HG03175 (cell line): ENCODE measurements around the gene CDK1.
"Not testable (repeated sequence)": the region's sequence is repeated elsewhere in the genome, so short reads cannot be mapped to it uniquely, and the experiment has no call there.

Source experiments
- ATAC-seq: cut with Tn5 transposase; IDR thresholded peaks from one replicate; pipeline ENCODE4 v1.9.1; 2021; ENCODE audit warnings: mild to moderate bottlenecking, moderate library complexity; ENCODE audit not compliant: unreplicated experiment

The CDK1 gene

DNA sequence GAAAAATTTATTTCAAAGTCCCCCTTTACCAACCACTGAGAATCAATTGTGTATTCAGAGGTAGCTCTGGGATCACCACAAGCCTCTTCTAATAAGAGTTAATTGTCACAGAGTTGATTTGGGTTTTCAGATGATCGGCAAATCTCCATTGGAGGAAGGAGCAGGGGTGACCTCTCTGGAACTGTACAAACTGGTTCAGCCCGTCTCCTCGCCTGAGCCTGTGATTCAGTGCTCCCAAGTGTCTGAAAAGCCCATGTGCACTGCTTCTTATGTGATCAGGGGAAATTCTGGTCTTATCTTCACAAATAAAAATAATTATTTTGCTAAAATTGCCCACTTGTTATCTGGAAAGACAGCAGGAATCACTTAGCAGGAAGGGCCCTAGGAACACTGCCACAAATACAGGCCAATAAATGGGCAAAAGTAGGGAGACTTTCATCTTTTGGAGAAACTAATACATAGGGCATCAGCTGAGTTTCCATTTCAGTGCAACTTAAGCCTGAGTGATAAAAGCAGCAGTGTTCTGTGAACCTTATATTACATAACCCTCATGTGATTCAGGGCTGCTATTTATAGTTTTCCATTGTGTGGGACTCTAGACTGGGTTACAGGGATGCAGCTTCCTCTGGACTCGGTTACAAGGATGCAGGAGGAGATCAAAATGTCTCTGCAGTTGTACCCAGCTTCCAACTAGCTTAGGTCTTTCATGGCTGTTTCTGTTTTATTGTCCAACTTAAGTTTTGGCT is 32.3 kb downstream of the CDK1 start:
- no peak for ATAC-seq

DNA sequence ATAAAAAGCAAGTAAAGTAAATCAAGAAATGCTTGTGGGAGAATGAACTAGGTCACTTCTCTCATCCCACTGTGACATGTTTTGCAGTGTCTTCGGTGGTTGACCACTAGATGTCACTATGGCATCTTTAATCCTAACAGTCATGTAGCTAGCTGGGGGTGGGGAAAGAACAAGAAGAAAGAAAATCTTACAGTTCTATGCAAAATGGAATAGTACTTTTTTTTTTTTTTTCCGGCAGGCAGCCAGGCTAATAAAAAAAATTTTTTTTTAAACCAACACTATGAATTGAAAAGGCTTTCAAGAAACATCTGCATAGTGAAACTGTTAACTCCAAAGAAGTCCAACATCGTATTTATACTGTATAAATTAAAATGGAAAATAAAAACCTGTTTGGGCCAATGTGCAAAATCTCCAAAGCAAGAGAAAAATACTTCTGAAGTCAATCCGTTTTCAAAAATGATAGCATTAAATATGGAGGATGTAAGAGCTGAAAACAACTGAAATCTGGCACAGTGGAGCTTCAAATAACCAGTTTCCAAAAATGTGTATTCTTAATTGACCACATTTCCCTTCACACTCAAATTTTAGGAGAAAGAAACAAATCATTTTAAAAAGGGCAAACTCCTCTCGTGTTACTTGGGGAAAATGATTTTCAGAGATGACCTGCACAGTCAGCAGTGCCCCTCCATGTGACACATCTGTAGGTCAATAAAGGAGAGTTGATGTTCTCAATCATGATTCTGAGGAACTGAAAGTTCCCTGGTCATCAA is 38.5 kb downstream of the CDK1 start:
- peak; percentile 82 for ATAC-seq

DNA sequence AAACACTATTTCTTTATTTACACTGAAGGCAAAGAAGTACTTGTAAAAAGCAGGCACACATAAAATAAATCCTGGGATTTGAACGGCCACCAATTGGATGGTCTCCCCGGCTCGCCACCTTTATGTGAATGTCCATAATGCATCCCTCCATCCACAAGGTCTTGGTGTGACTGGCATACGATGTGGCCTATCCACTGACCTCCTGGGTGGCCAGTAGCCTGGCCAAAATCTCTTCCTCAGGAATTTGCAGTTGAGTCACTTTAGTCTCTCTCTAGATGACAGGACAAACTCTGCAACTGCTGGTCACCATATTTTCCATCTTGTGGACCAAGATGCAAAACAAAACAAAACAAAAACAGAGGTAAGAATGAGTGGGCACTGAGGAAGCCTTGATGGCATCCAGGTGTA is 39.1 kb downstream of the CDK1 start:
- ATAC-seq, result no peak

DNA sequence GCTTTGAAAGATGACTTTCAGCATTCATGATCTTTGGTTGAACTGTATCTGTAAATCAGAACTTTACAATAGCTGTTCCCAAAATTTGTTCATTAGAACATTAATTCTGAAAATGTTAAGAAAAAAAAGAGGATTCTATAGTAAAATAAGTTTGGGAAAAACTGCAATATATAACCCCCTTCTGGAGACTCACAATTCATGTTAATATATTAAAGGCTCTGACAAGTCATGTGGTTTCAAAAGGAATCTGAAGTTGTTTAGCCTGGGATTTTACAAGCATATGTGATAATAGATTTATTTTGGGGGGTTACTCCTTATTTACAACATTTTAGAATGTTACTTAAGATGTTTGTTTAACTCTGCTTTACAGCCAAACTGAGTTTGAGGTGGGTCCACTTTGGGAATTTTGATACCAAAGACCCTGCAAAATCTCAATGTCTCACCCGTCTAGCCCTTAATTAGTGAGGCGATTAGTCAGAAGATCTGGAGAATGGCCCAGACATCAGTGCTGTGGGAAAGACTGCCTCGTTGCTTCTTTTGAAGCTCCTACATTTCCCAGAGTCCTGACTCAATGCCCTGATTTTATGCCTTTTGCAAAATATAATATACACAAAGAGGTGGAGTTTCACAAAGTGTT is 40.0 kb downstream of the CDK1 start:
- no peak for ATAC-seq

DNA sequence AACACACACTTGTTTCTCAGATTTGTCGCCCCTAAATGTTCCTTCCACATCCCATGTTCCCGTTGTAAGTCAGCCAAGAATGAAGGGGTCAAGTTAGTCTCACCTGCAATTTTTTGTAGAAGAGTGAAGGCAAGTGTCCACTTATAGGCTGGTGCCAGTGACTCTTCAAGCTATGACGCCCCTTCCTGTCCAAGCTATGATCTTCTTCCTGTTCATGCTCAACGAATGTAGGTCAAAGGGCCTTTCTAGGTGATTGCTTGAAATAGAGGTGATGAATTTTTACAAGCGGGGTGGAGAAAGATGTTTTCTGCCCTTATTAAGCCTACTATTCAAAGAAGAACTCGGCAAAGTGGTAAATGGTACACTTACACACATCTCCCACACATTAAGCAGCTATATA is 41.0 kb downstream of the CDK1 start:
- no peak for ATAC-seq

DNA sequence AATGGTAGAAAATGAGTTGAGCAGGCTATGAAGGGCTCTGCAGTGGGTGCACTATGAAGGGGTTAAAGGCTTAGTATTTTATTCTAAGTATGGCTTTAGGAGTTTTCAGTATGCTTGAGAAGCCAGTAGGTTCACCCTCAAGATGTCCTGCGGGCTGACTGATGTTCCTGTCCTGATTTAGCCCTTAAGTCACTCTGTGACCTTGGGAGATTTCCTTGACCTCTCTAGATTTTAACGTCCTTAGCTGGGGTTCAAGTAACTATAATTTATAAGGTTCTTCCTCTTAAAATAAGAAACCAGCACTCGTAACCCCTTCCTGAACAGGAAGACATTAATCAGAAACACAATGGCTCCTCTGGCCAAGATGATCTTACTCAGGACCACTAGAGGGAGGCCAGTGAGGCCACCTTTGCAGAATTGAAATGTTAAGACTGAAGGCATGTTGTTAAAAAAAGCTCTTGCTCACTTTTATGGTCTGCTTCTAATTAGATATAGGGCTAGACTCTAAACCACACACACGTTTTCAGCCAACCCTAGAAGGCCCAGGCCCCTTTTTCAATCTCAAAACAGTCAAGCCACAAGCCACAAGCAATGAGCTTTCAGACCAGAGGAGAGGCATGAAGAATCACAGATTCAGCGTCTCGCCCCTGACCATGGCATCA is 41.9 kb downstream of the CDK1 start:
- no peak for ATAC-seq

DNA sequence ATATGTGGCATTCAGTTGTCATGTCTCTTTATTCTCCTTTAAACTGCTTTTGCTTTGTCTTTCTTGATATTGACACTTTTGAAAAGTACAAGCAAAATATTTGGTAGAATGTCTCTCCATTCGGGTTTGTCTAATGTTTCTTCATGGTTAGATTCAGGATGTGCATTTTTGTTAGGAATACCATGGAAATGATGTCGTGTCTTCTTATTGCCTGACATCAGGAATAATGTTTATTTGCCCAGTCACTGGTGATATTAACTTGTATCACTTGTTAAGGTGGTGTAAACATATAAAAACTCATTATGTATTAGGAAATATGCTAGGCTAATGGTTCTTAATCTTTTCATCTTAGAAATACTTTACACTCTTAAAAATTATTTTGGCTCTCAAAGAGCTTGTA is 43.4 kb downstream of the CDK1 start:
- ATAC-seq, result no peak

DNA sequence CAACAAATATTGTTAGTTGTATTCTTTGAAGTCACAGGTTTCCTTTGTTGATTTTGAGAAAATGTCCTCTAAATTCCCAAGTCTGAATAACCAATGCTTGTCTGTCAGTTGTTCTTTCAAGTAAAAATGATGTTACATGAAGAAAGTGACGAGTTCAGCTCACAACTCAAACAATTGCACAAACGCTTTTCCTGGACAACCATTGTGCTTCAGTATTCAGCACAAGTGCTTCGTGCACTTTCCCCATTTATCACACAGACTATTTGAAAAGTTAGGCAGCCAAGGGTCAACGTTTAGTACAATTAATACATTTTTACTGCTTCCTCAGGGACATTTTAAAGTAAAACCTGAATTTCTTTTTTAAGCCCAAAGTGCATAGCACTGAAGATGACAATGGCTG is 44.5 kb downstream of the CDK1 start:
- no peak for ATAC-seq

DNA sequence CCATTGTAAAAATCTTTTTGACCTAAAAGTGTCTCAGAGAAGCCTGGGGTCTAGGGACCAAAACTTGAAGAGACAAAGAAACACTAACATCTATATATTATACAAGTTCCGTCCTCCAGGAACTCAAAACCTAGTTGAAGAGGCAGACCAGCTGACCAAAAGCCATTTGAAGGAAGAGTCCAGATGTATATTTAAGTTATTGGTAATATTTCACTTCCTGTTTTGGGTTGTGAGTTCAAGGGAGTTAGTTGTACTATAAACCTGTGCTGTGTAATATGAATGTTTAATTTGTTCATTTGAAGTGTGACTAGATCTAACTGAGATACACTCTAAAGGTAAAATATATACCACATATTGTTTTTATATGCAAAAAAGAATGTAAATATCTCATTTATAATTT is 45.0 kb downstream of the CDK1 start:
- no peak for ATAC-seq

DNA sequence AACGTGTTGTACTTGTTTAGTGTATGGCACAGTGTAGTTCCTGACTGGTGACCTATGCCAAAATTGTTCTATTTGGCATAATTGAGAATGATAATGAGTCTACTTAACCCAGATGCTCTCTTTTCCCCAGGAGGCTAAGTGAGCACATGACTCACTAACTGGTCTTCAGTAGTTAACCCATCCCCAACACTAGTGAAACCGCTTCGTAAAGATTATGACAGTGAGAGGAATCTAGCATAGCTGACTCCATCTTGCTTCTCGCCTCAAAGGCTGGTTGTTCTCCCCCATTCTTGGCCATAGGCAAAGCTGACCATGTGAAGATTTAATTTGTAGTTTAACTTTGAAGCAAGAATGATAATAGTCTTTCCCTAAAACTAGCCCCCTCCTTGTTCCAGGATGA is 47.2 kb downstream of the CDK1 start:
- ATAC-seq, result no peak

DNA sequence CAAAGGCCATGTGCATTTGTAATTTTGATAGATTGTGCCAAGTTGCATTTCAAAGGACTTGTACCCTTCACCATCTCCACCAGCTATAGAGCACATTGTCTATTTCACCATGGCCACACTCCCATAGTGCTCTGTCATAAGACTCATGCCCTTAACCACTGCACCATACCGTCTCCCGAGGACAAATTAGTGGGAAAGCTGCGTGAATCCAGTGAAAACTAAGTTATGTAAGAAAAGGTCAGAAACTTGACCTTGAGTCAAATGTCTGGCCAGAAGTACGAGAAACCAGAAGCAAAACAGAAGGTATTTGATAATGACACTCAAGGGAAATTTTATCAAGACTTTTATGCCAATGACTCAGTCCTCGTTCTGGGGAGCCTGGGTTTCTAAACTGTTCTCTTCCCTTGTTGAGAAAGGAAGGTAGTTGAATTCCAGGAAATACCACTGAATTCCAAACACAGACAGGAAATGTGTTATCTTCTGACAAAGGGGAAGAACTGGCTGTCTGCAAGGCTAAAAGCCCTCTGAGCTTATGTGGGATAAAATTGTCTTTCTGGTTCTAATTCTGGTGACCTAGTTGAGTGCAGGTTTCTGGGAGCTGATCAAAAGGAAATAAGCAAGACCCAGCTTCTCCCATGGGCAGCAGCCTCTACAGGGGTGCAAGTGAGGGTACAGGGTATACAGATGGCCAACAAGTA is 49.7 kb downstream of the CDK1 start:
- no peak for ATAC-seq

DNA sequence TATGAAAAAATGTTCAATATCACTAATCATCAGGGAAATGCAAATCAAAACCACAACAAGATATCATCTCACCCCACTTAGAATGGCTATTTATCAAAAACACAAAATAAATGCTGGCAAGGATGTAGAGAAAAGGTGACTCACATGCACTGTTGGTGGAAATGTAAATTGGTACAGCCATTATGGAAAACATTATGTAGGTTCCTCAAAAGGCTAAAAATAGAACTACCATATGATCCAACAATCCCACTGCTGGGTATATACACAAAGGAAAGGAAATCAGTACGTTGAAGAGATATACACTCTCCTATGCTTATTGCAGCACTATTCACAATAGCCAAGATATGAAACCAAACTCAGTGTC is 50.2 kb downstream of the CDK1 start:
- ATAC-seq, result no peak

DNA sequence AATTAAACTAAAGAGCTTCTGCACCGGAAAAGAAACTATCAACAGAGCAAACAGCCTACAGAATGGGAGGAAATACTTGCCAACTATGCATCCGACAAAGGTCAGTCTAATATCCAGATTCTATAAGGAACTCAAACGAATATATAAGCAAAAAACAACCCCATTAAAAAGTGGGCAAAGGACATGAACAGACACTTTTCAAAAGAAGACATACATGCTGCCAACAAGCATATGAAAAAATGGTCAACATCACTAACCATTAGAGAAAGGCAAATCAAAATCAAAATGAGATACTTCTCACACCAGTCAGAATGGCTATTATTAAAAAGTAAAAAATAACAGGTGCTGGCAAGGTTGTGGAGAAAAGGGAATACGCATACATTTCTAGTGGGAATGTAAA is 53.9 kb downstream of the CDK1 start:
- not testable (repeated sequence) for ATAC-seq

DNA sequence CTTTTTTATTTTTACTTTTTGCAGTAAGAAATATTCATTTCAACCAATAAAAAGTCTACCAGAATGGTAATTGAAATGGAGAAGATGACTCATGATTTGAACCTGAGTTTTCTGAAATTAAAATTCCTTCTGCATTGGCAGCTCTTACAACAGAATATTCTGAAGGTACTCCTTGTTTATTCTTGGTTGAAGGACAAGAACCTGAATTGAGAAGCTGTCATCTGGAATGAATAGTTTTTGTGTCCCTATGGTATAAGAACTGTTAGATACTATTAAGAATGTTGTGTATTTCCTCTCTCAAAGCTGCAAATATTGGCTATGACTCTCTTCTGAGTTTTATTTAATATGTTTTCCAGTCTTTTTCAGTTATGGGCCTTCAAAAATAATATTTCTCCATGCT is 56.1 kb downstream of the CDK1 start:
- no peak for ATAC-seq

DNA sequence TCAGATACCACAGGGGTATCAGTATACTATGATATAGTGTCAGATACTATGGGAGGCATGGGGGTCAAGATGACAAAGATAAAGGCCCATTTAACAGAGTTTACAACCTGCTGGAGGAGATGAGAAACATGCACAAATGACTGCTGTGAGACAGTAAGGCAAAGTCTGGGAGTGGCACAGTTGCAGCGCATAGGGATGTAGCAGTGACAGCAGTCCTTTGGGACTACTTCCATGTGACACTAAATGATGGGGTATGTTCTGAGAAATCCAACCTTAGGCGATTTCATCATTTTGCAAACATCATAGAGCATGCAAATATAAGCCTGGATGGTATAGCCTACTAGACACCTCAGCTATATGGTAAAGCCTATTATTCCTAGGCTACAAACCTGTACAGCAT is 56.8 kb downstream of the CDK1 start:
- ATAC-seq, result no peak

DNA sequence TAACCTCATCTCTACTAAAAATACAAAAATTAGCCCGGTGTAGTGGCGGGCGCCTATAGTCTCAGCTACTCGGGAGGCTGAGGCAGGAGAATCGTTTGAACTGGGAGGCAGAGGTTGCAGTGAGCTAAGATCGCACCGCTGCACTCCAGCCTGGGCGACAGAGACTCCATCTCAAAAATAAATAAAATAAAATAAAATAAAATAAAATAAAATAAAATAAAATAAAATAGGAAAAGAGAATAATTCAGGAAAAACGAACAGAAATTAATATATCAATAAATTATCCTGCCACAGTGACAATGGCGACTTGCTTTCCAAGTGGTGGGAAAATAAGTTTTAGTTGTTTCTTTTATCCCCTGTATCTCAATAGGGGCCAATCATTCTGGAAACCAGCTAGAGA is 62.9 kb downstream of the CDK1 start:
- not testable (repeated sequence) for ATAC-seq

DNA sequence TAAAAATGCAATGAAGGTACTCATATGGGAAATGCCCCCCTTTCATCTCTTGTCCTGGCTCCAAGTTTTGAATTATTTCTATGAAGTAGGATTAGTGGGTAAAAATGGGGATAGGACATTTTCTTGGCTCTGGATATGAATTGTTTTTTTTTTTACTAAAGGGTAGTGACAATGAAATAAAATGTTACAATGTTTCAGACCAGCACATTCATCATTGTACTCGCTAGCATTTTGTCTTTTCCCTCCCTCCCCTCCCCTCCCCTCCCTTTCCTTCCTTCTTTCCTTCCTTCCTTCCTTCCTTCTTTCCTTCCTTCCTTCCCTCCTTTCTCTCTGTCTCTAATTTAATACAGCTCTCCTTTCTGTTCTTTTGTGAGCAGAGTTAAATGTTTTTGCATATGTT is 64.4 kb downstream of the CDK1 start:
- ATAC-seq, result no peak
